ENCODE measurements around the gene RASAL1. TPM values are rescaled to one million over a fixed set of nuclear protein-coding genes. Genes with fewer than 3 reads are reported as not detected.

The RASAL1 gene
- total RNA-seq, 1 experiment from 2014 or later, result 16.0 TPM

DNA sequence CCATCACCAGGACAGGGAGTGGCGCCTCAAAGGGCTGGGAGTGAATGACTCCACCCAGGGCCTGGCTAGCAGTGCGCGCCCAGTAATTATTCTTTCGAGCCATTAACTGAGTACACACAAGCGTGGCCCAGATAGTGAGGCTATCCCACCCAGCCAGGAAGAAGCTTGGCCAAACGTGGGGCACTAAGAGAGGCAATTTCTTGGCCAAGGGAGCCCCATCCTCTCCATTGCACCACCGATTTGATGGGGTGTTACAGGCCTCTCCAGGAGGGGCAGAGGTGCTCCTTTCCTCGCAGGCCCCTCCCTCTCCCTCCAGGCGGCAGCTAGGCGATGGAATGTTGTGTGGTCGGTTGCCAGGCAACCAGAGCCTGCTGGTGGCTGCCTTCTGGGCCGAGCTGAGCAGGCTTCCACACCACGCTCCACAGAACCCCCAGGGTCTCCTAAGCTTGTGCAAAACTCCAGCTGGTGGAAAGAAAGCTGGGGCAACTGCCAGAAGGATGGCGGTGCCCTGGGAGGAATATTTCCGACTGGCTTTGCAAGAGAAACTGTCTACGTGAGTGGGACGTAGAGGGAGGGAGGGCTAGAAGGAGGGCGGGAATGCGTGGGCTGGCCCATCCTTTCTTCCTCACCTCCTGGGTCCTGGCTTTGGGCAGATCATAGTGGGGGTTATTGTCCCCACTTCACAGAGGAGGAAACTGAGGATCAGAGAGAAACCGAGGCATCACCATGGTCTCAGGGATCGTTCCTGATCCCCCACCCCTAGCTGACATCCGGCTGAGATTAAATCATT is 14.0 kb upstream of the RASAL1 start, which contains the start of gene CFAP73:
Gene CFAP73, plus strand, starts transcription at position 364 of the 790 bp plus-strand sequence. Its CDS starts 134 bp downstream, at position 498.
- Histone ChIP-seq H3K4me1 (ENCODE audit: control insufficient read depth in 1 of 2, insufficient read depth in 2 of 2, low read length in 2 of 2) (peaks cover 19 to 36% of the 10 kb centered on the region in 2 experiments), H3K4me3 (replicated peaks in 1 of 2; ENCODE audit: low read depth in 1 of 2, low read length in 2 of 2) (peak within 1 kb of the TSS; percentile 16 to 36), H3K4me2 (ENCODE audit: low read length) (peak within 1 kb of the TSS; percentile 75), H3K36me3 (ENCODE audit: control insufficient read depth in 1 of 2, insufficient read depth in 2 of 2, low read length in 2 of 2) (no peaks in the 10 kb centered on the region), H2AFZ (ENCODE audit: low read depth, low read length, poor library complexity, severe bottlenecking) (peak within 1 kb of the TSS; percentile 97), H3K27me3 (ENCODE audit: insufficient read depth, low read length) (no peaks in the 10 kb centered on the region), H4K20me1 (ENCODE audit: insufficient read depth) (no peaks in the 10 kb centered on the region), H3K79me2 (ENCODE audit: insufficient read depth, low read length) (no peaks in the 10 kb centered on the region), H3K9me3 (ENCODE audit: control insufficient read depth in 1 of 2, insufficient read depth in 1 of 2, low read depth in 1 of 2, low read length in 2 of 2) (no peaks in the 10 kb centered on the region), H3K9me2 (ENCODE audit: insufficient read depth) (no peaks in the 10 kb centered on the region), H3K27ac (ENCODE audit: low read depth, low read length) (0 out of 2 replicates have a peak within 1 kb of the TSS, but pooled peaks have one; percentile 5), H3K9ac (ENCODE audit: low read length) (peak within 1 kb of the TSS; percentile 48)
- RAD21 ChIA-PET (ENCODE audit: low non-redundant PET in 1 of 2, low total read pairs in 2 of 2, uncharacterized antibody in 2 of 2, unreplicated experiment in 2 of 2), result interaction anchor here (0.6 kb wide), 2 partner anchors 14 to 157 kb away, joined by 3 read pairs; partner anchors contain the start of gene RASAL1 (in 1 of the 2)
- CTCF ChIA-PET, result interaction anchor here (1.1 to 1.3 kb wide), 3 partner anchors 14 to 157 kb away, joined by 3 to 5 read pairs (median 3); partner anchors contain the start of gene RASAL1
- ATAC-seq (peak; percentile 81), DNase-seq (ENCODE audit: low read depth, low spot score) (peak; percentile 62)
- POLR2A ChIA-PET, result no interaction called here
- intact Hi-C loops (cut with micrococcal nuclease), result no loop called here
- no peak for TF ChIP-seq ELF1 (IDR thresholded peaks at IDR 0.05; ENCODE audit: borderline replicate concordance, low read depth)
- TF ChIP-seq ZFX (IDR thresholded peaks at IDR 0.05), result no peak
- TF ChIP-seq CEBPB (IDR thresholded peaks at IDR 0.05; ENCODE audit: low read depth), result no peak
- no peak for TF ChIP-seq YY1 (IDR thresholded peaks at IDR 0.05; ENCODE audit: extremely low read depth, insufficient replicate concordance, low read depth, low read length)
- TF ChIP-seq SP1 (IDR thresholded peaks at IDR 0.05; ENCODE audit: low read depth), result no peak
- no peak for TF ChIP-seq ZNF274 (IDR thresholded peaks at IDR 0.05; ENCODE audit: low read depth, low read length)
- TF ChIP-seq, protein P1, sequence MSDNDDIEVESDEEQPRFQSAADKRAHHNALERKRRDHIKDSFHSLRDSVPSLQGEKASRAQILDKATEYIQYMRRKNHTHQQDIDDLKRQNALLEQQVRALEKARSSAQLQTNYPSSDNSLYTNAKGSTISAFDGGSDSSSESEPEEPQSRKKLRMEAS (IDR thresholded peaks at IDR 0.05), result no peak
- no peak for TF ChIP-seq TCF7L2 (IDR thresholded peaks at IDR 0.05; ENCODE audit: borderline replicate concordance, extremely low read depth, insufficient read depth, insufficient read length)
- no peak for TF ChIP-seq ZBTB33 (IDR thresholded peaks at IDR 0.05; ENCODE audit: extremely low read depth, insufficient replicate concordance, low read length)
- TF ChIP-seq SIN3A (IDR thresholded peaks at IDR 0.05; ENCODE audit: low read depth), result no peak
- no peak for TF ChIP-seq EGR1 (IDR thresholded peaks at IDR 0.05; ENCODE audit: low read depth)
- no peak for TF ChIP-seq CBX3 (IDR thresholded peaks at IDR 0.05; ENCODE audit: low read depth)
- no peak for TF ChIP-seq POLR2AphosphoS5 (IDR thresholded peaks at IDR 0.05; ENCODE audit: low read depth, low read length)
- no peak for TF ChIP-seq POLR2A (IDR thresholded peaks at IDR 0.05; ENCODE audit: borderline replicate concordance, extremely low read depth, insufficient read depth, insufficient read length)
- TF ChIP-seq EZH2phosphoT487 (IDR thresholded peaks at IDR 0.05; ENCODE audit: borderline replicate concordance), result no peak
- no peak for TF ChIP-seq EZH2 (IDR thresholded peaks at IDR 0.05)
- TF ChIP-seq, protein P2, sequence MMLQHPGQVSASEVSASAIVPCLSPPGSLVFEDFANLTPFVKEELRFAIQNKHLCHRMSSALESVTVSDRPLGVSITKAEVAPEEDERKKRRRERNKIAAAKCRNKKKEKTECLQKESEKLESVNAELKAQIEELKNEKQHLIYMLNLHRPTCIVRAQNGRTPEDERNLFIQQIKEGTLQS (IDR thresholded peaks at IDR 0.05), result no peak
- no peak for TF ChIP-seq FOSL1 (IDR thresholded peaks at IDR 0.05; ENCODE audit: low read depth)
- BruUV-seq (replicated peaks), result no TSS peak
